HEK293 (cell line): Measurements from ENCODE around the gene FBXO3.
A peak's percentile ranks its signal among the peaks of the same experiment; 100 is the strongest.

Experiments
- EGR2 ChIP-seq: fragments of 450-650 bp; formaldehyde crosslinking; IDR thresholded peaks from 2 replicates; pipeline ENCODE4 v1.5.1; 2016; ENCODE audit warnings: low read depth, missing biosample characterization, missing genetic modification characterization
- GLI2 ChIP-seq: fragments of 450-650 bp; formaldehyde crosslinking; IDR thresholded peaks from 2 replicates; pipeline ENCODE4; 2017; ENCODE audit warnings: missing biosample characterization, missing genetic modification characterization, low read depth, borderline replicate concordance
- MEIS1 ChIP-seq: sonication (generic); formaldehyde crosslinking; IDR thresholded peaks from 2 replicates; pipeline ENCODE4 v1.8.1; 2022; ENCODE audit warnings: missing genetic modification reagents, mild to moderate bottlenecking, borderline replicate concordance
- MYNN ChIP-seq: fragments of 450-650 bp; formaldehyde crosslinking; IDR thresholded peaks from 2 replicates; pipeline ENCODE4 v1.5.1; 2016; ENCODE audit warnings: missing biosample characterization, missing genetic modification characterization, borderline replicate concordance
- ZBTB1 ChIP-seq: fragments of 450-650 bp; formaldehyde crosslinking; IDR thresholded peaks from 2 replicates; pipeline ENCODE4 v1.5.1; 2016; ENCODE audit warnings: missing biosample characterization, missing genetic modification characterization
- ZEB2 ChIP-seq: fragments of 450-650 bp; formaldehyde crosslinking; IDR thresholded peaks from 2 replicates; pipeline ENCODE4 v1.5.1; 2016; ENCODE audit warnings: missing biosample characterization, missing genetic modification characterization
- ZFP3 ChIP-seq: fragments of 450-650 bp; formaldehyde crosslinking; IDR thresholded peaks from 2 replicates; pipeline ENCODE4 v1.5.1; 2016; ENCODE audit warnings: low read depth, missing biosample characterization, missing genetic modification characterization
- ZFP41 ChIP-seq: fragments of 450-650 bp; formaldehyde crosslinking; IDR thresholded peaks from 2 replicates; pipeline ENCODE4 v1.5.1; 2016; ENCODE audit warnings: missing biosample characterization, missing genetic modification characterization, borderline replicate concordance
- ZNF121 ChIP-seq: fragments of 450-650 bp; formaldehyde crosslinking; IDR thresholded peaks from 2 replicates; pipeline ENCODE4 v1.5.1; 2016; ENCODE audit warnings: missing biosample characterization, missing genetic modification characterization
- ZNF341 ChIP-seq: fragments of 450-650 bp; formaldehyde crosslinking; IDR thresholded peaks from 2 replicates; pipeline ENCODE4; 2016; ENCODE audit warnings: low read depth, missing biosample characterization, missing genetic modification characterization
- ZNF350 ChIP-seq: fragments of 450-650 bp; formaldehyde crosslinking; IDR thresholded peaks from 2 replicates; pipeline ENCODE4 v1.5.0; 2017; ENCODE audit warnings: missing biosample characterization, mild to moderate bottlenecking, missing genetic modification characterization
- ZNF366 ChIP-seq: fragments of 450-650 bp; formaldehyde crosslinking; conservative IDR thresholded peaks from 2 replicates; pipeline ENCODE4 v1.5.1; 2016; ENCODE audit warnings: missing biosample characterization, missing genetic modification characterization
- ZNF529 ChIP-seq: fragments of 450-650 bp; formaldehyde crosslinking; IDR thresholded peaks from 2 replicates; pipeline ENCODE4 v1.5.1; 2017; ENCODE audit warnings: missing genetic modification characterization, missing biosample characterization; ENCODE audit not compliant: insufficient replicate concordance
- ZNF544 ChIP-seq: fragments of 450-650 bp; formaldehyde crosslinking; IDR thresholded peaks from 2 replicates; pipeline ENCODE4 v1.5.0; 2017; ENCODE audit warnings: missing biosample characterization, missing genetic modification characterization
- ZNF610 ChIP-seq: fragments of 450-650 bp; formaldehyde crosslinking; IDR thresholded peaks from 2 replicates; pipeline ENCODE4 v1.5.1; 2016; ENCODE audit warnings: missing biosample characterization, missing genetic modification characterization, borderline replicate concordance
- ZNF785 ChIP-seq: fragments of 450-650 bp; formaldehyde crosslinking; IDR thresholded peaks from 2 replicates; pipeline ENCODE4 v1.5.1; 2016; ENCODE audit warnings: missing biosample characterization, missing genetic modification characterization
- TF ChIP-seq, protein P1 (sequence below): fragments of 450-650 bp; formaldehyde crosslinking; IDR thresholded peaks from 2 replicates; pipeline ENCODE4 v1.5.1; 2016; ENCODE audit warnings: missing biosample characterization, missing genetic modification characterization
- TF ChIP-seq, protein P2 (sequence below): fragments of 450-650 bp; formaldehyde crosslinking; IDR thresholded peaks from 2 replicates; pipeline ENCODE4 v1.5.1; 2016; ENCODE audit warnings: missing biosample characterization, missing genetic modification characterization
- TF ChIP-seq, protein P3 (sequence below): IDR thresholded peaks from 2 replicates; pipeline ENCODE4 v1.6.1; 2011; ENCODE audit warnings: mild to moderate bottlenecking, low read depth, low read length, borderline replicate concordance
- TF ChIP-seq, protein P4 (sequence below): fragments of 450-650 bp; formaldehyde crosslinking; IDR thresholded peaks from 2 replicates; pipeline ENCODE4 v1.5.1; 2016; ENCODE audit warnings: missing biosample characterization, missing genetic modification characterization
- TF ChIP-seq, protein P5 (sequence below): fragments of 450-650 bp; formaldehyde crosslinking; IDR thresholded peaks from 2 replicates; pipeline ENCODE4 v1.5.1; 2016; ENCODE audit warnings: missing biosample characterization, missing genetic modification characterization
- TF ChIP-seq, protein P6 (sequence below): fragments of 450-650 bp; formaldehyde crosslinking; IDR thresholded peaks from 2 replicates; pipeline ENCODE4 v1.5.1; 2016; ENCODE audit warnings: missing biosample characterization, missing genetic modification characterization
- TF ChIP-seq, protein P7 (sequence below): fragments of 450-650 bp; formaldehyde crosslinking; IDR thresholded peaks from 2 replicates; pipeline ENCODE4 v1.5.1; 2017; ENCODE audit warnings: missing biosample characterization, mild to moderate bottlenecking, missing genetic modification characterization, moderate library complexity
- TF ChIP-seq, protein P8 (sequence below): fragments of 450-650 bp; formaldehyde crosslinking; IDR thresholded peaks from 2 replicates; pipeline ENCODE4 v1.5.1; 2016; ENCODE audit warnings: missing biosample characterization, missing genetic modification characterization

The FBXO3 gene

DNA sequence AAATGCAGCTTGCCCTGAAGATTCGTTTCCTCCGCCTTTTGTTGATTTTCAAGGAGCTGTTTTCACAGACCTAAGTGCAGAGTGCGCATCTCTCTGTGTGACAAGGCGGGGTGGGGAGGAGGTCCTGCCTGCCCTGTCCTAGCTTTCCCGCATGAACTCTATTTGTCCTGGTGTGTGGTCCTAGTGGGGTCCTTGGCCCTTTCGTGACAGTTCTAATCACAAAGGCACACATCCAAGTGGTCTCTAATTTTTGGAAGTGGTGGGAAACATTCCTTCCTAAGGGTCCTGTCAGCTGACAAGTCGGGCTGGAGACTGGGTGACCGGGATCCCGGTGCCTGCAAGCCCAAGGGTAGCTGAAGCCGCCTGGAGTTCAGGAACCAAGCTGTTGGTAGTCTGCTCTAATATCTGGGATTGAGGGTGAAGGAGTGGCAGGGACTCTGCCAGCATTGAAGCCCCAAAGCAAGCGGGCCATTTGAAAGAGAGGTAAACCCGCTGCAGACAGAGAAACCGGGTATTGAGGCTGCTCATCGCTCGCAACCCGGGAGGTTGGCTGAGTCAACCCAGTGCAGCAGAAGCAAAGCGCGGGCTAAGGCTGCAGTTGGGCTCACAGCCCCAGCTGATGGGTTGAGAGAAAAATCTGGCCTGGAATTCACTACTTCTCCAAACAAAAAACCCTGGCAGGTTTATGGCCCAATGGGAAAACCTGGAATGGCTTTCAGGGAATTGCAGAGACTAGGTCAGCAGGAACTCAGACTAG, 28.1 kb upstream of the FBXO3 start (continued):
- no peak for TF ChIP-seq ZFP41 (tag by site-specific recombination)
- TF ChIP-seq, protein P1, sequence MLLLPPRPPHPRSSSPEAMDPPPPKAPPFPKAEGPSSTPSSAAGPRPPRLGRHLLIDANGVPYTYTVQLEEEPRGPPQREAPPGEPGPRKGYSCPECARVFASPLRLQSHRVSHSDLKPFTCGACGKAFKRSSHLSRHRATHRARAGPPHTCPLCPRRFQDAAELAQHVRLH, result peak; percentile 61; the same call in 1 of the 2 replicates
- TF ChIP-seq ZNF544, result no peak
- no peak for TF ChIP-seq ZFP3
- TF ChIP-seq, protein P2, sequence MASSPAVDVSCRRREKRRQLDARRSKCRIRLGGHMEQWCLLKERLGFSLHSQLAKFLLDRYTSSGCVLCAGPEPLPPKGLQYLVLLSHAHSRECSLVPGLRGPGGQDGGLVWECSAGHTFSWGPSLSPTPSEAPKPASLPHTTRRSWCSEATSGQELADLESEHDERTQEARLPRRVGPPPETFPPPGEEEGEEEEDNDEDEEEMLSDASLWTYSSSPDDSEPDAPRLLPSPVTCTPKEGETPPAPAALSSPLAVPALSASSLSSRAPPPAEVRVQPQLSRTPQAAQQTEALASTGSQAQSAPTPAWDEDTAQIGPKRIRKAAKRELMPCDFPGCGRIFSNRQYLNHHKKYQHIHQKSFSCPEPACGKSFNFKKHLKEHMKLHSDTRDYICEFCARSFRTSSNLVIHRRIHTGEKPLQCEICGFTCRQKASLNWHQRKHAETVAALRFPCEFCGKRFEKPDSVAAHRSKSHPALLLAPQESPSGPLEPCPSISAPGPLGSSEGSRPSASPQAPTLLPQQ (tag by site-specific recombination), result peak; percentile 75
- TF ChIP-seq ZNF350 (tag by site-specific recombination), result no peak
- no peak for TF ChIP-seq ZNF341
- TF ChIP-seq, protein P3, sequence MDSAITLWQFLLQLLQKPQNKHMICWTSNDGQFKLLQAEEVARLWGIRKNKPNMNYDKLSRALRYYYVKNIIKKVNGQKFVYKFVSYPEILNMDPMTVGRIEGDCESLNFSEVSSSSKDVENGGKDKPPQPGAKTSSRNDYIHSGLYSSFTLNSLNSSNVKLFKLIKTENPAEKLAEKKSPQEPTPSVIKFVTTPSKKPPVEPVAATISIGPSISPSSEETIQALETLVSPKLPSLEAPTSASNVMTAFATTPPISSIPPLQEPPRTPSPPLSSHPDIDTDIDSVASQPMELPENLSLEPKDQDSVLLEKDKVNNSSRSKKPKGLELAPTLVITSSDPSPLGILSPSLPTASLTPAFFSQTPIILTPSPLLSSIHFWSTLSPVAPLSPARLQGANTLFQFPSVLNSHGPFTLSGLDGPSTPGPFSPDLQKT, result no peak
- no peak for TF ChIP-seq EGR2 (tag by site-specific recombination)
- TF ChIP-seq MEIS1 (CRISPR knock-in tag), result no peak
- no peak for TF ChIP-seq ZNF121 (tag by site-specific recombination)
- TF ChIP-seq ZNF529 (tag by site-specific recombination), result no peak
- TF ChIP-seq, protein P4, sequence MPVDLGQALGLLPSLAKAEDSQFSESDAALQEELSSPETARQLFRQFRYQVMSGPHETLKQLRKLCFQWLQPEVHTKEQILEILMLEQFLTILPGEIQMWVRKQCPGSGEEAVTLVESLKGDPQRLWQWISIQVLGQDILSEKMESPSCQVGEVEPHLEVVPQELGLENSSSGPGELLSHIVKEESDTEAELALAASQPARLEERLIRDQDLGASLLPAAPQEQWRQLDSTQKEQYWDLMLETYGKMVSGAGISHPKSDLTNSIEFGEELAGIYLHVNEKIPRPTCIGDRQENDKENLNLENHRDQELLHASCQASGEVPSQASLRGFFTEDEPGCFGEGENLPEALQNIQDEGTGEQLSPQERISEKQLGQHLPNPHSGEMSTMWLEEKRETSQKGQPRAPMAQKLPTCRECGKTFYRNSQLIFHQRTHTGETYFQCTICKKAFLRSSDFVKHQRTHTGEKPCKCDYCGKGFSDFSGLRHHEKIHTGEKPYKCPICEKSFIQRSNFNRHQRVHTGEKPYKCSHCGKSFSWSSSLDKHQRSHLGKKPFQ (tag by site-specific recombination), result no peak
- 0 out of 2 replicates have a peak, but pooled peaks have one; percentile 64 for TF ChIP-seq ZNF610
- TF ChIP-seq, protein P5, sequence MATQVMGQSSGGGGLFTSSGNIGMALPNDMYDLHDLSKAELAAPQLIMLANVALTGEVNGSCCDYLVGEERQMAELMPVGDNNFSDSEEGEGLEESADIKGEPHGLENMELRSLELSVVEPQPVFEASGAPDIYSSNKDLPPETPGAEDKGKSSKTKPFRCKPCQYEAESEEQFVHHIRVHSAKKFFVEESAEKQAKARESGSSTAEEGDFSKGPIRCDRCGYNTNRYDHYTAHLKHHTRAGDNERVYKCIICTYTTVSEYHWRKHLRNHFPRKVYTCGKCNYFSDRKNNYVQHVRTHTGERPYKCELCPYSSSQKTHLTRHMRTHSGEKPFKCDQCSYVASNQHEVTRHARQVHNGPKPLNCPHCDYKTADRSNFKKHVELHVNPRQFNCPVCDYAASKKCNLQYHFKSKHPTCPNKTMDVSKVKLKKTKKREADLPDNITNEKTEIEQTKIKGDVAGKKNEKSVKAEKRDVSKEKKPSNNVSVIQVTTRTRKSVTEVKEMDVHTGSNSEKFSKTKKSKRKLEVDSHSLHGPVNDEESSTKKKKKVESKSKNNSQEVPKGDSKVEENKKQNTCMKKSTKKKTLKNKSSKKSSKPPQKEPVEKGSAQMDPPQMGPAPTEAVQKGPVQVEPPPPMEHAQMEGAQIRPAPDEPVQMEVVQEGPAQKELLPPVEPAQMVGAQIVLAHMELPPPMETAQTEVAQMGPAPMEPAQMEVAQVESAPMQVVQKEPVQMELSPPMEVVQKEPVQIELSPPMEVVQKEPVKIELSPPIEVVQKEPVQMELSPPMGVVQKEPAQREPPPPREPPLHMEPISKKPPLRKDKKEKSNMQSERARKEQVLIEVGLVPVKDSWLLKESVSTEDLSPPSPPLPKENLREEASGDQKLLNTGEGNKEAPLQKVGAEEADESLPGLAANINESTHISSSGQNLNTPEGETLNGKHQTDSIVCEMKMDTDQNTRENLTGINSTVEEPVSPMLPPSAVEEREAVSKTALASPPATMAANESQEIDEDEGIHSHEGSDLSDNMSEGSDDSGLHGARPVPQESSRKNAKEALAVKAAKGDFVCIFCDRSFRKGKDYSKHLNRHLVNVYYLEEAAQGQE (tag by site-specific recombination), result peak; percentile 22; the same call in 1 of the 2 replicates
- no peak for TF ChIP-seq ZNF366 (tag by site-specific recombination)
- TF ChIP-seq, protein P6, sequence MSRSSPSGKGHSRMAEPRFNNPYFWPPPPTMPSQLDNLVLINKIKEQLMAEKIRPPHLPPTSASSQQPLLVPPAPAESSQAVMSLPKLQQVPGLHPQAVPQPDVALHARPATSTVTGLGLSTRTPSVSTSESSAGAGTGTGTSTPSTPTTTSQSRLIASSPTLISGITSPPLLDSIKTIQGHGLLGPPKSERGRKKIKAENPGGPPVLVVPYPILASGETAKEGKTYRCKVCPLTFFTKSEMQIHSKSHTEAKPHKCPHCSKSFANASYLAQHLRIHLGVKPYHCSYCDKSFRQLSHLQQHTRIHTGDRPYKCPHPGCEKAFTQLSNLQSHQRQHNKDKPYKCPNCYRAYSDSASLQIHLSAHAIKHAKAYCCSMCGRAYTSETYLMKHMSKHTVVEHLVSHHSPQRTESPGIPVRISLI, result peak; percentile 65; the same call in 1 of the 2 replicates
- TF ChIP-seq ZEB2 (tag by site-specific recombination), result peak; percentile 52; the same call in 1 of the 2 replicates
- TF ChIP-seq, protein P7, sequence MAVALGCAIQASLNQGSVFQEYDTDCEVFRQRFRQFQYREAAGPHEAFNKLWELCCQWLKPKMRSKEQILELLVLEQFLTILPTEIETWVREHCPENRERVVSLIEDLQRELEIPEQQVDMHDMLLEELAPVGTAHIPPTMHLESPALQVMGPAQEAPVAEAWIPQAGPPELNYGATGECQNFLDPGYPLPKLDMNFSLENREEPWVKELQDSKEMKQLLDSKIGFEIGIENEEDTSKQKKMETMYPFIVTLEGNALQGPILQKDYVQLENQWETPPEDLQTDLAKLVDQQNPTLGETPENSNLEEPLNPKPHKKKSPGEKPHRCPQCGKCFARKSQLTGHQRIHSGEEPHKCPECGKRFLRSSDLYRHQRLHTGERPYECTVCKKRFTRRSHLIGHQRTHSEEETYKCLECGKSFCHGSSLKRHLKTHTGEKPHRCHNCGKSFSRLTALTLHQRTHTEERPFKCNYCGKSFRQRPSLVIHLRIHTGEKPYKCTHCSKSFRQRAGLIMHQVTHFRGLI (tag by site-specific recombination), result peak; percentile 97
- no peak for TF ChIP-seq GLI2
- TF ChIP-seq, protein P8, sequence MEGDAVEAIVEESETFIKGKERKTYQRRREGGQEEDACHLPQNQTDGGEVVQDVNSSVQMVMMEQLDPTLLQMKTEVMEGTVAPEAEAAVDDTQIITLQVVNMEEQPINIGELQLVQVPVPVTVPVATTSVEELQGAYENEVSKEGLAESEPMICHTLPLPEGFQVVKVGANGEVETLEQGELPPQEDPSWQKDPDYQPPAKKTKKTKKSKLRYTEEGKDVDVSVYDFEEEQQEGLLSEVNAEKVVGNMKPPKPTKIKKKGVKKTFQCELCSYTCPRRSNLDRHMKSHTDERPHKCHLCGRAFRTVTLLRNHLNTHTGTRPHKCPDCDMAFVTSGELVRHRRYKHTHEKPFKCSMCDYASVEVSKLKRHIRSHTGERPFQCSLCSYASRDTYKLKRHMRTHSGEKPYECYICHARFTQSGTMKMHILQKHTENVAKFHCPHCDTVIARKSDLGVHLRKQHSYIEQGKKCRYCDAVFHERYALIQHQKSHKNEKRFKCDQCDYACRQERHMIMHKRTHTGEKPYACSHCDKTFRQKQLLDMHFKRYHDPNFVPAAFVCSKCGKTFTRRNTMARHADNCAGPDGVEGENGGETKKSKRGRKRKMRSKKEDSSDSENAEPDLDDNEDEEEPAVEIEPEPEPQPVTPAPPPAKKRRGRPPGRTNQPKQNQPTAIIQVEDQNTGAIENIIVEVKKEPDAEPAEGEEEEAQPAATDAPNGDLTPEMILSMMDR (tag by site-specific recombination), result no peak
- TF ChIP-seq ZNF785 (tag by site-specific recombination), result no peak
- TF ChIP-seq MYNN (tag by site-specific recombination), result no peak; the same call in 1 of the 2 replicates
- TF ChIP-seq ZBTB1 (tag by site-specific recombination), result no peak
